ENCODE results near the gene ATP8A2. TPM values are rescaled to one million over a fixed set of nuclear protein-coding genes. Genes with fewer than 3 reads are reported as not detected.
"Not testable (repeated sequence)": the region's sequence is repeated elsewhere in the genome, so short reads cannot be mapped to it uniquely, and the experiment has no call there.

Gene ATP8A2
- total RNA-seq, 4 donors from 2014 or later, result 0.20 to 1.1 (median 0.59) TPM

GRCh38 chr13:26071691-26072090 lies 699.9 kb downstream of the ATP8A2 start:
- H3K27ac ChIP-seq, result no peak overlapping the region
- in situ Hi-C loops (cut with MboI; ENCODE audit: low pct_ligation_motif_present in 1 of 4, low pct_unique_long_range_greater_than_20kb in 1 of 4, low sequenced_read_pairs in 3 of 4) (no loop called here), intact Hi-C loops (cut with DNase I; ENCODE audit: low total_unique reads) (loop anchor here (5.0 kb wide), 1 partner anchor 499 kb away; no protein-coding TSS in a partner anchor)
- no peak overlapping the region for H3K4me3 ChIP-seq
- H3K4me1 ChIP-seq, result no peaks in the 10 kb centered on the region
- TF ChIP-seq CTCF (IDR thresholded peaks at IDR 0.05) (no peak), POLR2A (IDR thresholded peaks at IDR 0.05) (no peak), EP300 (IDR thresholded peaks at IDR 0.05; ENCODE audit: low read depth) (no peak), POLR2AphosphoS5 (IDR thresholded peaks at IDR 0.05) (no peak)
- H3K27me3 ChIP-seq, result peaks cover 29% of the 10 kb centered on the region
- no peaks in the 10 kb centered on the region for H3K36me3 ChIP-seq
- 76 to 81% methylated on average over 2 of the region's 2 CpGs for WGBS, 2 donors (ENCODE audit: low coverage in 1 of 2)
- DNase-seq, result no peak
- H3K9me3 ChIP-seq, result no peaks in the 10 kb centered on the region

GRCh38 chr13:26072335-26072734 lies 700.6 kb downstream of the ATP8A2 start:
- H3K4me3 ChIP-seq; H3K9me3 ChIP-seq; H3K4me1 ChIP-seq; H3K36me3 ChIP-seq; in situ Hi-C loops (cut with MboI; ENCODE audit: low pct_ligation_motif_present in 1 of 4, low pct_unique_long_range_greater_than_20kb in 1 of 4, low sequenced_read_pairs in 3 of 4); DNase-seq; H3K27ac ChIP-seq: not testable (repeated sequence)
- H3K27me3 ChIP-seq, result peaks cover 29% of the 10 kb centered on the region
- peak in 2 of 5 experiments; percentile 33 to 50 for TF ChIP-seq CTCF (IDR thresholded peaks at IDR 0.05)
- WGBS, 2 donors (ENCODE audit: low coverage in 1 of 2), result 11 to 25% methylated on average over 2 to 5 of the region's 7 CpGs
- intact Hi-C loops (cut with DNase I; ENCODE audit: low total_unique reads), result loop anchor here (5.0 kb wide), 1 partner anchor 500 kb away; no protein-coding TSS in a partner anchor

- Histone ChIP-seq H3K4me3 (no peak overlapping the region), H3K27ac (no peak overlapping the region), H3K36me3 (no peaks in the 10 kb centered on the region), H3K27me3 (peaks cover 29% of the 10 kb centered on the region), H3K4me1 (no peaks in the 10 kb centered on the region), H3K9me3 (no peaks in the 10 kb centered on the region)
- DNase-seq, result no peak
- intact Hi-C loops (cut with DNase I; ENCODE audit: low total_unique reads) (loop anchor here (5.0 kb wide), 1 partner anchor 502 kb away; no protein-coding TSS in a partner anchor), in situ Hi-C loops (cut with MboI; ENCODE audit: low pct_ligation_motif_present in 1 of 4, low pct_unique_long_range_greater_than_20kb in 1 of 4, low sequenced_read_pairs in 3 of 4) (no loop called here)
- WGBS, 2 donors (ENCODE audit: low coverage in 1 of 2), result 40 to 41% methylated on average over 1 to 16 of the region's 16 CpGs
- TF ChIP-seq CTCF (IDR thresholded peaks at IDR 0.05) (no peak), EP300 (IDR thresholded peaks at IDR 0.05; ENCODE audit: low read depth) (no peak), POLR2AphosphoS5 (IDR thresholded peaks at IDR 0.05) (no peak), POLR2A (IDR thresholded peaks at IDR 0.05) (no peak)
Observed at GRCh38 chr13:26074706-26075105, 702.9 kb downstream of the ATP8A2 start.

Small RNA genes lying within 50 kb of the gene (small RNA-seq; reads per million reads assigned to genes)
- gene RN7SL741P (0 reads per million in 4 donors), gene RNU6-78P (0 reads per million in 4 donors), gene RNY1P3 (0 reads per million in 4 donors)

Other genes with a start within 250 kb of the ATP8A2 start
- gene AMER2, start 199.7 kb upstream of the ATP8A2 start, total RNA-seq, result under 1 TPM in 2 of 4 donors, not detected in 2; 0.14 to 0.16 TPM
- 10 to 100 TPM in 2 of 4 donors, 1 to 10 TPM in 2; 6.4 to 16.4 (median 11.9) TPM for gene MTMR6, start 84.5 kb upstream of the ATP8A2 start, total RNA-seq
- 100 to 1,000 TPM in 2 of 4 donors, 10 to 100 TPM in 2; 33.0 to 142 (median 84.2) TPM for gene NUP58, start 70.3 kb upstream of the ATP8A2 start, total RNA-seq

Data from transverse colon (tissue), 4 donors.